ES-I3 (cell line): ENCODE results near the gene PYGL.

ENCODE experiments used
- H3K36me3 ChIP-seq: 2 replicates; pipeline ENCODE4 v1.6.1; 2013; ENCODE audit warnings: mild to moderate bottlenecking, low read length, control low read depth, moderate library complexity; ENCODE audit not compliant: insufficient read depth
- H3K4me1 ChIP-seq: 2 replicates; pipeline ENCODE4 v1.6.1; 2013; ENCODE audit warnings: mild to moderate bottlenecking, control low read depth, low read length; ENCODE audit not compliant: insufficient read depth
- H3K9ac ChIP-seq: 2 replicates; pipeline ENCODE4 v1.6.1; 2013; ENCODE audit warnings: low read depth, mild to moderate bottlenecking, low read length, moderate library complexity
- H3K9me3 ChIP-seq: 2 replicates; pipeline ENCODE4 v1.6.1; 2013; ENCODE audit warnings: mild to moderate bottlenecking, low read length, moderate library complexity; ENCODE audit not compliant: control insufficient read depth, insufficient read depth

PYGL gene

GRCh38 chr14:50943943-50944646, at the start of gene PYGL:
PYGL (minus strand) TSS chr14:50944483; CDS start chr14:50944403, 80 bp downstream.
- Histone ChIP-seq H3K4me1 (no peaks in the 10 kb centered on the region), H3K36me3 (peaks cover 4% of the 10 kb centered on the region; the same call in 1 of the 2 replicates), H3K9me3 (no peaks in the 10 kb centered on the region), H3K9ac (peak within 1 kb of the TSS; percentile 74)

DNA sequence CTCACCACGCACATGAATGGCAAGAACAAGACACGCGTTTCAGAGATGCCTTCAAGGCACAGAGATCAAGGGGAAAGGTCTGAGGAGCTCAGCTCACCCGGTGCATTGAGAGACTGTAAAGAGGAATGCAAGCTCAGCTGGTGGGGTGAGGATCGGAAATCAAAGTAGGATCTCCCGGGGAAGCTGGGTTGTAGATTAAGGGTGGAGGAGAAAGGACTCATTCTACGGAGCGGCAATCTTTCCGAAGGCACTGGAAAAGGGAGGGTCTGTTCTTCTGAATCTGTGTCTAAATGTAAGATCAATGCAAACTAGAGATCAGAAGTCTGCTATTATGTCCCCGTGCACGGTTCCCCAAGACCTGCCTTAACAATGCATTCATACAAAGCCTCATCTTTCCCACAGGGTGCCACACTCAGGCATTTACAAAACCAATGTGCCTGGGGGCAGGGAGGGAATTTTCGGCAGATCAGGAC, 41.6 kb upstream of the PYGL start:
- H3K4me1 ChIP-seq = peaks cover 28% of the 10 kb centered on the region
- no peaks in the 10 kb centered on the region for H3K9me3 ChIP-seq
- no peak overlapping the region for H3K9ac ChIP-seq
- H3K36me3 ChIP-seq = no peaks in the 10 kb centered on the region

DNA sequence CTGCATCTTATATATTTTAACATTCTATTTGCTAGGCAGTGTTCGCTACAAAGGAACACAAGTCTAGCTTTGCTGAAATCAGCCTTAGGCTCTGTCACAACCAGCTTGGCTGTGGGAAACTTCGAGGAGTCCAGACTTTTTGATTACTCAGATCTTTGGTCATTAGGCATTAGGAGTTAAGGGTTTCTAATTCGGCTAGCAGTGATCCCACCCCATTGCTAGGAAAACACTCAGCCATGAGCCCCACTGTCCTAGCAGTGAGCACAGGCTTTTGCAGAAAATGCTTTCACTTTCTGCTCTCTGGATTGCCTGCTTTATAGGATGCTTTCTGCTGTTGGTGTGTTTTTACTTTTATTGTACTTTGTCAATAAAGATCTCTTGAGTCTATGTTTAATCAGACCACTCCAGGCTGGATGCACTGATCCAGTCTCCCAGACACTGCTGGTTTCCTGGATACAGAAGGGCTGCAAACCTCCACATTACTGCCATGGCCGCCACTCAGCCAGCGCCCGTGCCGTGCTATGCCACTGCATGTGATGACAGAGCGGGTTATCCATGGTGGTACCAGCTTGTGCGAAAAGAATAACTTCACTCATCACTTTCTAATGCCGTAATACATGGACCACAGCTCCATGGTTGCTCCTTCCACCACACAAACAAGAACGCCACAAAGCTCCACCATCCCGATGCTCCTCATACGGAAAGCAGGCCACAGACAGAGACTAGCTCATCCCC, 41.0 kb upstream of the PYGL start:
- Histone ChIP-seq H3K9me3 (no peaks in the 10 kb centered on the region), H3K36me3 (no peaks in the 10 kb centered on the region), H3K4me1 (peaks cover 28% of the 10 kb centered on the region), H3K9ac (no peak overlapping the region)

- Histone ChIP-seq H3K36me3 (no peaks in the 10 kb centered on the region), H3K9me3 (no peaks in the 10 kb centered on the region), H3K9ac (no peak overlapping the region), H3K4me1 (peaks cover 28% of the 10 kb centered on the region)
Observed at GRCh38 chr14:50984036-50984710, 39.9 kb upstream of the PYGL start.

GRCh38 chr14:50979941-50980850, 35.9 kb upstream of the PYGL start:
- H3K36me3 ChIP-seq = no peaks in the 10 kb centered on the region
- H3K4me1 ChIP-seq = peaks cover 20% of the 10 kb centered on the region
- H3K9ac ChIP-seq = no peak overlapping the region
- no peaks in the 10 kb centered on the region for H3K9me3 ChIP-seq

DNA sequence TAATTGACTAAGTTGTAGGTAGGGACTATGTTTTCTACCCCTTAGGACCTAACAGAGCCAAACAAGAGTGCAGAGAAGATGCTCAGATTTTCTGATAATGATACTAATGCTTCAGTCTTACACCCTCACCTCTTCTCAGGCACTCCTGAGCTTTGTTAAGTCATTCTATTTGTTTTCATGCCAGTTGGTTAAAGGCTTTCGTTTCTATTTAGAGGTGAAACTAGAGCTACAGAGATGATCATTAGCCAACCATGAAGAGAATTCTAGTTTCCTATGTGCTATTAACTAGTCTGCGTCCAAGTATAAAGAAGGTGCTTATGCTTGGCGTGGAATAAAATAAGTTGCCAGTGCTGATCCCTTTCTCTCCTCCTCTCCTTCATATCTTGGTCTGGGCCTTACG, 34.6 kb upstream of the PYGL start:
- H3K9me3 ChIP-seq = no peaks in the 10 kb centered on the region
- H3K36me3 ChIP-seq = no peaks in the 10 kb centered on the region
- peaks cover 7% of the 10 kb centered on the region for H3K4me1 ChIP-seq
- no peak overlapping the region for H3K9ac ChIP-seq

DNA sequence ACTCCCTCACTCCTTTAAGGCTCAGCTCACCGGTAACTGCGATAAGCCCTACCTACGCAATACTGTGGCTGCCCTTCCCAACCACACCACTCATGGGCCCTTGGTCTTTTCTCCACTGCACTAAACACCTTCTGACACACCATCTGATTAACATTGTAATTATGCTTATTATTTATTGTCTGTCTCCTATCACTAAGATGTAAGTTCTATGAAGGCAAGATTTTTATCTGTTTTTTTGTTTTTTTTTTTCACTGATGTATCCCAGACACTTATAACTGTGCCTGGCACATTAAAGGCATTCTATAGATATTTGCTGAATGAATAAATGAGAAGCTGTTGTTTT, 34.2 kb upstream of the PYGL start:
- no peak overlapping the region for H3K9ac ChIP-seq
- H3K9me3 ChIP-seq = no peaks in the 10 kb centered on the region
- H3K36me3 ChIP-seq = no peaks in the 10 kb centered on the region

GRCh38 chr14:50977863-50978528, 33.7 kb upstream of the PYGL start:
- Histone ChIP-seq H3K9ac (no peak overlapping the region), H3K36me3 (no peaks in the 10 kb centered on the region), H3K4me1 (no peaks in the 10 kb centered on the region), H3K9me3 (no peaks in the 10 kb centered on the region)

More for the DNA sequence above, 34.2 kb upstream of the PYGL start:
- H3K4me1 ChIP-seq = peaks cover 3% of the 10 kb centered on the region; the same call in 1 of the 2 replicates

DNA sequence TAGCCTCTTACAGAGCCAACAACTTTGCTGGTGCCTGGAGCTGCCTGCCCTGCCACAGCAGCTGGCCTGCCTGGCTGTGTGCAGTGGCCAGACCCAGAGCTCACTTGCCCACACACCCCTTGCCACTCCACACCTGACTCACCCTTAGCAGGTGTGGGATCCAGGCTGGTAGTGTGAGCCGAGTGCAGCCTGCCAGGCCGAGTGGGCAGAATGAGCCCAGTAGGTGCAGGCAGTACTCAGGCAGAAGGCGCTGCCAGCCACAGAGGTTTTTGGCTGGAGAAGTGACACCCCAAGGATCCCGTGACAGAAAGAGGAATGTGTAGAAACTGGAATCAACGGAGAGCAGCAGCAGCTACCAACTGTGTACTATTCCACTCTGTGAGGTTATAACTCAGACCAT, 29.8 kb upstream of the PYGL start:
- H3K36me3 ChIP-seq = no peaks in the 10 kb centered on the region
- no peaks in the 10 kb centered on the region for H3K4me1 ChIP-seq
- H3K9ac ChIP-seq = no peak overlapping the region
- no peaks in the 10 kb centered on the region for H3K9me3 ChIP-seq

- Histone ChIP-seq H3K9me3 (no peaks in the 10 kb centered on the region), H3K36me3 (no peaks in the 10 kb centered on the region), H3K4me1 (no peaks in the 10 kb centered on the region), H3K9ac (no peak overlapping the region)
Observed at GRCh38 chr14:50972734-50973133, 28.5 kb upstream of the PYGL start.

DNA sequence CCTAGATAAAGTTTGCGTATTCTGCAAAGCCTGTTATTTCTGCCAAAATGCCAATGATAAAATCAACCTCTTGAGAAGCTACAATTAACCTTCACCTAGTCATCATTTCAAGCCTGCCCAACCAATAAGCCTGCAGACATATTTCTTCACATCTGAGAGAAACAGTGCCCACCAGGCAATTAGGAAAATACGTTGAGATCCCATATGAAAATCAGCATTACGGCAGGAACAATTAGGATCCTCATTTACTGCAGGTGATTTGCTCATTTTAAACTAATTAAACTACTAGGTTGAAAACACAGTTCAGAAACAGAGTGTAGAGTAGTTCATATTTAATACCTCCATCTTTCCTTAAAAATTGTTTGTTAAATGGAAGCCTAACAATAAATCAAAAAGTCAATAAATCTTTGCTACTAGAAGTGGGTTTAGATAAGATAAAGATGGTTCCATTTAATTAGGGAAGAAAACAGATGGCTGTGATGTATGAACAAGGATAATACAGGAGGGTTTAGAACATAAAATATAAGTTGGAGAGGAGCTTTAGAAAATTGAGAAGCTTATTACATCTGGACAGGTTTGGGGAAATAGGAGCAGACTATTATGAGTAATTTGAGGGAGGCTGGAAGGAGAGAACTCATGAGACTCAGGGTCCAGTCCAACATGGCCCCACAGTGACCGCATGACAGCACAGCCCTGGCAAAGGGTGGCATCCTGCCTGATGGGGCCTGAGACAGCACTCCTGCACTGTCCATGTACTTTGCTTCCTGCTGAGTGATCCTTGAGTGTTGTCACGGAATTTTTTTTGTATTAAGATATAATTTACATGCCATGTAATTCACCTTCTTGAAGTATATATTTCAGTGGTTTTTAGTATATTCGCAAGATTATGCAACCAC, 26.9 kb upstream of the PYGL start:
- H3K4me1 ChIP-seq = no peaks in the 10 kb centered on the region
- no peak overlapping the region for H3K9ac ChIP-seq
- H3K9me3 ChIP-seq = no peaks in the 10 kb centered on the region
- no peaks in the 10 kb centered on the region for H3K36me3 ChIP-seq

- Histone ChIP-seq H3K9ac (no peak overlapping the region), H3K4me1 (no peaks in the 10 kb centered on the region), H3K36me3 (no peaks in the 10 kb centered on the region), H3K9me3 (no peaks in the 10 kb centered on the region)
Observed at GRCh38 chr14:50967790-50968189, 23.5 kb upstream of the PYGL start.

DNA sequence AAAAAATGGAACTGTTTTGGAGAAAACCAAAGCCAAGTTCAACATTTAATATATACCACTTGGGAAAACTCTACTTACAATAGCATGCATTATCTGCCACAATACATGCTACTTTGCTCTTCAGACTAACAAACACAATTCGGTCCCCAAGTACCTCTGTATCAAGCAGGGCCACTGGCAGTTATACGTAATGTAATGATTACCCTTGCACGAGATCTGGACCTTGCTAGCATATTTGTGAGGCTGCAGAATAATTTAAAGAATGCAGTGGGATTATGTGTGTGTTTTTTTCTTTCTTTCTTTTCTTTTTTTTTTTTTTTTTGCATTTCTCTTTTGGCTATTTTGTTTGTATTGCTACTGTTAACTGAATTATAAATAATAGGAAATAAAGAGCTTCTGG, 22.8 kb upstream of the PYGL start:
- no peaks in the 10 kb centered on the region for H3K36me3 ChIP-seq
- no peak overlapping the region for H3K9ac ChIP-seq
- no peaks in the 10 kb centered on the region for H3K4me1 ChIP-seq
- no peaks in the 10 kb centered on the region for H3K9me3 ChIP-seq
